ENCODE results near the gene ARSA.
"Not testable (repeated sequence)": the region's sequence is repeated elsewhere in the genome, so short reads cannot be mapped to it uniquely, and the experiment has no call there.

ARSA gene

DNA sequence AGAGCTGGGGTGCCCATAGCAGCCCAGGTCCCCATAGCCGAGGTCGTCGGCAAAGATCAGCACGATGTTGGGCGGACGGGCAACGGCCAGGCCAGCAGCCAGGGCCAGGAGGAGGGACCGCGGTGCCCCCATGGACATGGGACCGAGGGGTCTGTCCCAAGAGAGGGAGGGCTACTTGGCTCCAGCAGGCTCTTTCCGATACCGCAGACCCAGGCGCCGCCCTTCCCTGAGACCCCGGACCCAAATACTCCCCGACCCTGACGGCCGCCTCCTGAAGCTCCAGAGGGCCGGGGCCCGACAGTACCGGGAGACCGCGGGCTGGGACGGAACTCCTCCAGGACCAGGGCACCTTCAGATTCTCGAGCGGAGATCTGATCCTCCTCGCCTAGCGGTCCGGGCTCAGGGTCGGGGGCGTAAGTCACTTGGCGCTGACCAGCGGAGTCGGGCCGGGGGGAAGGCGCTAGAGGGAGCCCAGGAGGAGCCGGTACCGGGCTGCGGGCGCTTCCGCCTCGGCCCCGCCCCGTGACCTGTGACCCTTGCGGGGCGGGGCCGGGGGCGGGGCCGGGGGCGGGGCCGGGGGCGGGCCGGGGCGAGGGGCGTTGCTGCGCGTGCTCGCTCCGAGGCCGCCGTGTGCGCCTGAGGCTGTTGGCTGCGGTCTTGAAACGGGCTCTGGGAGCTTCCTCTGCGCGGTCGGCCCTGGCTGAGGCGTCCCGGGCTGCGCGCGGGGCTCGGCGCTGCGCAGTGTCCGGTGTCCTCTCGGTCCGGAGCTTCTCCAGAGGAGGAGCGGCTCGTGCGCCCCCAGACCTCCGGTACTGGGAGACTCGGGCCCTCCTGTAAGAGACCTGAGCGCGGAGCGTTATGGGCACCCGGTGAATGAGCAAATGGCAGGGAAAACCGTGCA lies at the start of gene ARSA:
ARSA (minus strand) TSS at position 511 of the 901 bp plus-strand sequence; CDS start at position 138, 373 bp downstream.
- peak; percentile 52 to 65 for DNase-seq (ENCODE audit: low read depth in 1 of 2, low spot score in 1 of 2)

DNA sequence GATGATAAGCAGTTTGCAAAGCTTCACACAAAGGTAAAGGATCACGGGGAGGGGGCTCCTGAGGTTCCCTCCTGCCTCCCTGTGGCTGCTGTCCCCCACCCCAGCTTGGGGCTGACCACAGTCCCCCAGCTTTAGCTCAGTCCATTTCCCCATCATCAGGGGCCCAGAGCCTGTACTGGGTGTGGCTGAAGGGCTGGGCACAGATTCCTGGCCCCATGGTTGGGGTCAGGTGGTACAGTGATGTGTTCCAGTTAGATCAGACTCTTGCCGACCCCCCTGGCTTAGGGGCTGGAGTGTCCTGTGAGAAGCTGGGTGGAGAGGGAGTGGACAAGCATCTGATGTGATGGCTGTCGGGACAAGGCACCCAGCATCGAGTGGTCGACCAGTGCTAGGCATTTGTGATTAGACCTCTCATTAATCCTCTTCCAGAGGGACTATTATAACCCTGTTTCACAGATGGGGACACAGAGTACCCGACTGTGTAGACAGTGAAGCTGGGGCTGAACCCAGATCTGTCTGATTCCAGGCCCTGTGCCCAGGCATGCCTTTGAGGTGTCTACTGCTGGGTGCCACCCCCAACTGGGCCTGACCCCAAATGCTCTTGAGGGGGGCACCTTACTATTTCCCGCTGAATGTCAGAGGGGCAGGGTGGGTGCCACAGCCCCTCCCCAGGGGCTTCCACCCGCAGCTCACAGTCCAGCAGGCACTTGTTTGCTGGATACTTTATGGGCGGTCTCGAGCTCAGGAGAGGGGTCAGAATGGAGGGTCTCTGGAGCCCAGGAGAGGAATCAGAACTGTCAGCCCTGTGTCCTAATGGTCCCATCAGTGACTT lies 48.9 kb upstream of the ARSA start:
- no peak for DNase-seq (ENCODE audit: low read depth in 1 of 2, low spot score in 1 of 2)

DNA sequence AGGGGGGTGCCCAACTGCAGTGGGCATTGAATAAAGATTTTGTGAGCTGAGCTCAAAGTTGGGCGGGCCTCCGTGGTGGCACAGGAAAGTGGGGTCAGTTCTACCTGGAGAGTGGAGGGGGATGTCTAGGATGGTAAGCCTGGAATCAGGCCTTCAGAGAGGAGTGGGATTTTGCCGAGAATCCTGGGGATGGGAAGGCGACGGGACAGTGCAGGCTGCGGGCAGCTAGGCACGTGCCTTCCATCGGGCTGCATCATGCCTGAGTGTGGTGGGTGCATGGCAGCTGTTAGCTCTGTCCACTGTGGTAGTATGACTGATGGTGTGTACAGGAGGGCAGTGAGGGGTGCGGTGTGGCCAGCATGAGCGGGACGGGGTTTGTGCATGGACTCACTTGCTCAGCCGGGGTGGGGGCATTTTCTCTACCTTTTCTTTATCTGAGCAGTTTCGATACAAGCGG lies 48.3 kb upstream of the ARSA start:
- no peak for DNase-seq (ENCODE audit: low read depth in 1 of 2, low spot score in 1 of 2)

DNA sequence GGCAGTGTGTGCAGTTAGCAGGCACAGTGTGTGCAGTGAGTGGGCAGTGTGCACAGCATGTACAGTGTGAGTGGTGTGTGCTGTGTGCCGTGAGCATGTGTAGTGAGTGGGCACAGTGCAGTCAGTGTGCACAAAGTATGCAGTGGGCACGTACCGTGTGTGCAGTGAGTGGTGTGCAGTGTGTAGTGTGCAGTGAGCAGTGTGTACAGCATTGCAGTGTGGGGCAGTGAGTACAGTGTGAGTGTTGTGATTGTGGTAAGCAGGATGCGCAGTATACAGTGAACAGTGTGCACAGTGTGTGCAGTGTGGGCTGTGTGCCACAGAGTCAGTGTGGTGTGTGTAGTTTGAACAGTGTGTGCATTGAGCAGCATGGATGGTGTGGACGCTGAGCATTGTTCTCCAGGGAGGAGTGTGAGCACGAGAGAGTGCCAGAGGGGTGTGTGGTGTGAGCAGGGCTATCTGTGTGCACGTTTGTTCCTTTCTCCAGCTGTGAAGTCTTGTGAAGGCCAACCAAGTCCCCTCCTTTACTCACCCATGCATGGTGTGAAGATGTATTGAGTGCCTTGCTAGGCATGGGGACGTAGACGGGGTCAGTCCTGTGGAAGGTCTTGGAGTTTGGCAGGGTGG lies 47.7 kb upstream of the ARSA start:
- DNase-seq (ENCODE audit: low read depth in 1 of 2, low spot score in 1 of 2): no peak

DNA sequence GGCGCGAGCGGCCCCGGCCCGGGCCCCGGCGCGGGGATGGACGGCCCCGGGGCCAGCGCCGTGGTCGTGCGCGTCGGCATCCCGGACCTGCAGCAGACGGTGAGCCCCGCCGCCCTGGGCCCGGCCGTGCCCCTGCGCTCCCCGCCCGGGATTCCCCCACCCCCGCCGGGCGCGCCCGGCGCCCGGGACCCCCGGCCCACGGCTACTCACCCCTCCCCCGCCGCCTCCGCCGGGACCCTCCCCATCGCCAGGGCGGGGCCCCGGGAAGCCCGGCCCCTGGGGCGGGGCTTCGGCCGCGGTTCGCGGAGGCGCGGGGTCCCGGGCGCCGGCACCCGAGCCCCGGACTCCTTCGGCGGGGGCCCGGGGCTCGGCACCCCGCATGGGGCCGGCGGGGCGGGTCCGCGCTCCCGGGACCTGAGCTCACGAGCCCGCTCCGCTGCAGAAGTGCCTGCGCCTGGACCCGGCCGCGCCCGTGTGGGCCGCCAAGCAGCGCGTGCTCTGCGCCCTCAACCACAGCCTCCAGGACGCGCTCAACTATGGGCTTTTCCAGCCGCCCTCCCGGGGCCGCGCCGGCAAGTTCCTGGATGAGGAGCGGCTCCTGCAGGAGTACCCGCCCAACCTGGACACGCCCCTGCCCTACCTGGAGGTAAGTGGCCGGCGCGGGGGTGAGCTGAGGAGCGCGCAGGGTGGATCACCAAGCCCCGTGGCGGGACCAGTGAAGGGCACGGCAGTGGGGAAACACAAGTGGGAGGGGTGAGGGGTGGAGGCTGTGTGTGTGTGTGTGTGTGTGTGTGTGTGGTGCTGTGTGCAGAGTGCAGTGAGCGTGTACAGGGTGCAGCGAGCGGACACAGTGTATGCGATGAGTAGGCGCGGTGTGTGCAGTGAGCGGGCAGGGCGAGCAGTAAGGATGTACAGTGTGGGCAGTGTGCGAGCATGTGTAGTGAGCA lies 46.9 kb upstream of the ARSA start:
- no peak for DNase-seq (ENCODE audit: low read depth in 1 of 2, low spot score in 1 of 2)

DNA sequence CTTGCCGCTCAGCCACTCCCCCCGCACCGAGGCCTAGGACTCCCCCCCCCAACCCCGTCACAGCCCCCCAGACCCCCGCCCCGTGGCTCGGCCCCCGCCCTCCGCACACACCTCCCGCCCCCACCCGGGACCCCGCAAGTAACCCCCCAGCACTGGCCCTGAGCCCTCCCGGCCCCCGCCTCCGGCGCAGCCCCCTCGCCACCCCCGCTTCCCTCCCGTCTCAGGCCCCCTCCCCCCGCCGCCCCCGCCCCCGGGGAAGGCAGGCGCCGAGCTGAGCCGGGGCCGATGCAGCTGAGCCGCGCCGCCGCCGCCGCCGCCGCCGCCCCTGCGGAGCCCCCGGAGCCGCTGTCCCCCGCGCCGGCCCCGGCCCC lies 46.2 kb upstream of the ARSA start:
- DNase-seq (ENCODE audit: low read depth in 1 of 2, low spot score in 1 of 2): no peak

DNA sequence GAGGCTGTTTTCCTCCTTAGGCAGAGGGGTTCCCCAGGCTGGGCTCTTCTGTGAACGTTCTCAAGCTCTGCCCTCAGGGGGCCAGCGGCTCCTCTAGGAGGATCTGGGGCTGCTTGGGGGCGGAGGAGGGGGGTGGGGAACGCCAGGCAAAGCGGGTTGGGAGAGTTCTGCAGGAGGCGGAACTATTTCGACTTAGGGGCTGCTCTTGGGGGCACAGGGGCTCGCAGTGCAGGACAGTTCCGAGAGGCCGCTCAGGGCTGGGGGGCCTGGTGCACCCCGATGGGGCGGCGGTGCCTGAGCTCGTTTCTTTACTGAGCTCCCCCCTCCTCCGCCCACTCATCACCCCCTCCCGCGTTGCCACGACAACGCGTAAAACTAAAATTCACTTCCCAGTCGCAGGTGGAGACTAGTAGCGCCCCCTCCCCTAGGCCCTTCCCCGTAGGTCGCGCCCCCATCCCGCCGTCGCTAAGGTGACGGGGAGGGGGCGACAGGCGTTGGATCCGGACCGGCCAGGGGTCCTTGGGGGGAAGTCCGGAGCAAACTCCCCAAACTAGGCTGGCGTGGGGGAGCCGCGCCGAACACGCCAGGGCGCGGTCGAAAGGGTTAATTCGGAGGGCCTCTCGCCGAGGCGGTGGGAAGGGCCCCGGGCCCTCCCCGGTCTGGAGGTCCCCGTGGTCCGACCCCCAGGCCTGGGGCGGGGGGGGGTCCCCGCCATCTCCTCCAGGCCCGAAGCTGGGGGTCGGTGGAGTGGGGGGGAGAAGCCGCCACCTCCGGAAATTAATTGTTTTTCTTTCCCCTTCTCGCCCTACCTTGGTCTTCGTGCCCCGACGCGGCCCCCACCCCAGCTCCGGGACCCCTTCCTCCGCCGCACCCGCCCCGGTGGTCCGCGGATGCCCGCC lies 45.5 kb upstream of the ARSA start:
- DNase-seq (ENCODE audit: low read depth in 1 of 2, low spot score in 1 of 2): no peak

DNA sequence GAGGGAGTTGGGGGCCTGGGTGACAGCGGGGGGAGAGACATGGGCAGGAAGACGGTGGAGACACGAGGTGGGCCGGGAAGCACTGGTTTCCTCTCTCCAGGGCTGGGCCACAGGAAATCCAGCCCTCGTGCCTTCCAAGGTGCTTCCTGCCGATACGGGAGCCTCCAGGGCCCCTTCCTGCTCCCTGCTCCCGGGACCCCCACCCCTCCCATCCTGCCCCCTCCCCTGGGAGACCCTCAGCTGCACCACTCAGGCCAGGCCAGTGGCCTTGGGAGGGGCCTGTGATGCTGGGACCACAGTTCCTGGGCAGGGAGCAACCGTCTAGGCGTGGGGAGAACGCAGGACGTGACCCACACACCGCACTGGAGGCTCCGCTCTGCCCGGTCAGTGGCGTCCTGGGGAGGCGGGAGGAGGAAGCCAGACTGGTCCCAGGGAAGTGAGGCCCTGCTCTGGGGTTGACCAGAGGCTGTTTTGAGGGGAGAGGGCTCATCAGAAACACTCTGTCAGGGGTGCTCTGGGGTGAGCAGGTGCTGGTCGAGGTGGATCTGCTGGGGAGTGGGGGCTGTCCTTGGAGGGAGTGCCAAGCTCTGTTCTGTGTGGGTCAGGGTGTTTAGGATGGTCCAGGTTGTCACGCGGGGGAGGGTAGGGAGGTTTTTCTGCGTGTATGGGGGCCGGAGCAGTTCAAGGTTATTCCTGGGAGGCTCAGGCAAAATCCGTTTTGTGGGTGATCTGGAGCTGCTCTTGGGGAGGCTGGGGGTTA lies 44.7 kb upstream of the ARSA start, which contains the start of gene SHANK3:
SHANK3 (plus strand) TSS at position 353 of the 760 bp plus-strand sequence.
- DNase-seq (ENCODE audit: low read depth in 1 of 2, low spot score in 1 of 2): no peak

DNA sequence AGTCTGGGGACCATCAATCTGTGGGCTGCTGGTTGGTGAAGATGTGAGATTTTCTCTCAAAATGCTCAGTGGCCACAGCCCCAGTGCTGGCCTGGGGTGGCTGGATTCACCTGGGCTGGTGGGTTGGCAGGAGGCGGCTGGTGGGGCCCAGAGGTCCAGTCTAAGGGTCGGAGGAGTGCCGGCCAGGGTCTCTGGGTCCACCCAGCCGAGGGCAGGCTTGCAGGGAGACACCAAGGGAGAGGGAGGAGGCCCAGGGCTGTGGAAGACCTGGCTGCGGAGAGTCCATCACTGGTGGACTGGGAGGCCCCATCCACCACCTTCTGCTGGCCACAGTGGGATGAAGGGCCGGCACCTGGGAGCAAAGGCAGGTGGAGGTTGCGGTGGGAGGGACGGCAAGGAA lies 44.1 kb upstream of the ARSA start:
- DNase-seq (ENCODE audit: low read depth in 1 of 2, low spot score in 1 of 2): no peak

DNA sequence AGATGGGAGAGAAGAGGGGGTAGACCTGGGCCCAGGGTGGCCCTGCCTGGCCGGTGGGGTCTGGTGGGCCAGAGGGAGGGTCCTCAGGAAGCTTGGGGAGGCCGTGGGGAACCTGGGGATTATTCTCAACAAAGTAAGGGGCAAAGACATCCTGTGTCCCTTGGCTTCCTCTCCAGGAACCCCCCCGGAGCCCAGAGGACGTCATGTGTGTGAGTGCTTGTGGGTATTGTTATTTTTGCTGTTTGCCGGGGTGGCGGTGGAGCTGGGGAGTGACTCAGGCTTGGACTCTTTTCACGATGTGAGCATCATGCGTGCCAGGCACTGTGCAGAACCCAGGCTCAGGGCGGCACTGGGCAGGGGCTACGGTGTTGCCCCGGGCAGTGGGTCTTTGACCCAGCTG lies 43.7 kb upstream of the ARSA start:
- no peak for DNase-seq (ENCODE audit: low read depth in 1 of 2, low spot score in 1 of 2)

DNA sequence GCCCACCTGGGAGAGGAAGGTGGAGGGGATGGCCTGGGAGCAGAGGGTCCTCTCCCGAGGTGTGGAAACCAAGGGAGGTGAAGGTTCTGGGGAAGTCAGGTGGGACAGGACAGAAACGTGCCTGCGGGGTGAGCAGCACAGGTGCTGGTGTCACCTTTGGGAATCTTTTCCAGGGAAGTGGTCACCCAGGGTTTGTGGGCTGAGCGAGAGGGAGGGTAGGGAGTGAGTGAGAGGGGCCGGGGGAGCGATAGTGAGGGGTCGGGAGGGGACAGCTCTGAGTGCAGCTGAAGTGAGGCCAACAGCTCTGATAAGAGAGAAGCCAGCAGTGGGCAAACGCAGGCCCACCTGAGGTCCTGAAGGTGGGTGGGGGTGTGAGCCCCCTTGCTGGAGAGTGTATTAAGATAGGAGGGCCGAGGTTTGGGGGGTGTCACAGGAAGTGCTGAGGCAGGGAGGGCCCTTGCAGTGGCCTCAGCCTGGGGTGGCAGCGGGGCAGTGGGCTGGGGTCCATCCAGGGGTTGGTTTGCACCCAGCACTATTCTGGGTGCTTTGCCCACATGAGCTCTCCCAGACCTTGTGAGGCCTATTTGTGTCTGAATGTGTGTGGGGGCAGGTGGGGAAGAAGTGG lies 43.1 kb upstream of the ARSA start:
- no peak for DNase-seq (ENCODE audit: low read depth in 1 of 2, low spot score in 1 of 2)

DNA sequence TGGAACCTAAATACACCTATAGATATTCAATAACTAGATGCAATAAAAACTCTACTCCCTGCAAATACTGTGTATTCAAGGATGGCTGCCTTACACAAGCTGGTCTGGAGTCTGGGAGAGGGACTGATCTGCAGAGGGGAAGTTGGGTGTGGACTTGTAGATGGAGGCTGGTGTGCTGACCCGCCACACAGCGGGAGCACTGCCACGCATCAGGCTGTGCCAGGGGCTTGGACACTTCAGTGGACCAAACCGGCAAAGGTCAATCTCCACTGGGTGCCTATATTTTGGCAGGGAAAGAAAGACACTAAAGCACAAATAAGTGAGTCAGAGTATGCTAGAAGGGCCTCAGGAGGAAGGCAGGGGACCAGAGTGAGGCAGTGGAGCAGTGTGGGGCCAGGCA lies 42.6 kb upstream of the ARSA start:
- no peak for DNase-seq (ENCODE audit: low read depth in 1 of 2, low spot score in 1 of 2)

DNA sequence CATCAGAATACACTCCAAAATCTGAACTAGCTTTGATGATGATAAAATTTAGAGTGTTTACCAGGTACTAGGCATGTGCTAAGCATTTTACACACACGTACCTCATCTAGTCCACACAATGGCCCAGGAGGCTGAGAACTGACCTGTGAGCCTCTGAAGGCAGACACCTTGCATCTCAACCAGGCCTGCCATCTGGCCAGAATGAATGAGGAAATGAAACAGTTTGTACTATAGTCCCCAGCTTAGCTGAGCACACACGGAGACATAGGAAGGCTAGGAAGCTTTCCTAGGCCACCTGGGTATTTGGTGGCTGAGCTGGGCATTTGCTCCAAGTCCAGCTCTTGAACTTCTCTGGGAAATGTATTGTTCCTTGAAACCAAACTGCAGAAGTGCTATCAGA lies 37.8 kb upstream of the ARSA start:
- DNase-seq (ENCODE audit: low read depth in 1 of 2, low spot score in 1 of 2): no peak

DNA sequence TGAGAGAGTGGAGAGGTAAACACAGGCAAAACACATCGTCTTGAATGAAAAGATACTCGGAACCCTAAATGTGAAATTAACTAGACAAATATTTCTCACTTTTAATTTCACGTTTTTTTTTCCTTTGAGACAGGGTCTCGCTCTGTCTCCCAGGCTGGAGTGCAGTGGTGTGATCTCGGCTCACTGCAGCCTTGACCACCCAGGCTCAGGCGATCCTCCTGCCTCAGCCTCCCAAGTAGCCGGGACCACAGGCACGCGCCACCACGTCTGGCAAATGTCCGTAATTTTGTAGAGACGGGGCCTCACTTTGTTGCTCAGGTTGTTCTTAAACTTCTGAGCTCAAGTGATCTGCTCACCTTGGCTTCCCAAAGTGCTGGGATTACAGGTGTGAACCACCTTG lies 37.3 kb upstream of the ARSA start:
- no peak for DNase-seq (ENCODE audit: low read depth in 1 of 2, low spot score in 1 of 2)

DNA sequence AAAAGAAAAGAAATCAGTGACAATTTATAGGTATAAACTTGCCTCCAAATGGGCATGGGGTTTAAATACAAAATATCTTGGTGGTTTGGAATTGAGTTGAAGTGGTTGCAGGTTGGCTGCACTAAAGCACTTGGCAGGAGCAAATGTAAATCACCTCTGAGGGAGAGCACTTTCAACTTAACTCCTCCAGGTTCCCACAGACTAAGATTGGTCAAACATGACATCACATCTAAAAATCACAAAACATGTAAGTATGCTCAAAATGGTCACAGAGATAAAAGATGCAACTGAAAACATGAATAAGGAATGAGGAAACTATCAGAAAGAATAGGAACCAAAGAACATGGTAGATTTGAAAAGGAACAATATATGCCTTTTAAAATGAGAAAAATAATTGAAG lies 32.4 kb upstream of the ARSA start:
- no peak for DNase-seq (ENCODE audit: low read depth in 1 of 2, low spot score in 1 of 2)

DNA sequence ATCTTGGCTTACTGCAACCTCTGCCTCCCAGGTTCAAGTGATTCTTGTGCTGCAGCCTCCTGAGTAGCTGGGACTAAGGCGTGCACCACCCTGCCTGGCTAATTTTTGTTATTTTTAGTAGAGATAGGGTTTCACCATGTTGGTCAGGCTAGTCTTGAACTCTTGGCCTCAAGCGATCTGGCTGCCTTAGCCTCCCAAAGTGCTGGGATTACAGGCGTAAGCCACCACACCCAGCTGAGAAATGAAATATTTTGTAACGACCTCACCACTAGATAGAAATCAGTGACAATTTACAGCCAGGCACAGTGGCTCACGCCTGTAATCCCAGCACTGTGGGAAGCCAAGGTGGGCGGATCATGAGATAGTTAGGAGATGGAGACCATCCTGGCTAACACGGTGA lies 31.8 kb upstream of the ARSA start:
- not testable (repeated sequence) for DNase-seq (ENCODE audit: low read depth in 1 of 2, low spot score in 1 of 2)

DNA sequence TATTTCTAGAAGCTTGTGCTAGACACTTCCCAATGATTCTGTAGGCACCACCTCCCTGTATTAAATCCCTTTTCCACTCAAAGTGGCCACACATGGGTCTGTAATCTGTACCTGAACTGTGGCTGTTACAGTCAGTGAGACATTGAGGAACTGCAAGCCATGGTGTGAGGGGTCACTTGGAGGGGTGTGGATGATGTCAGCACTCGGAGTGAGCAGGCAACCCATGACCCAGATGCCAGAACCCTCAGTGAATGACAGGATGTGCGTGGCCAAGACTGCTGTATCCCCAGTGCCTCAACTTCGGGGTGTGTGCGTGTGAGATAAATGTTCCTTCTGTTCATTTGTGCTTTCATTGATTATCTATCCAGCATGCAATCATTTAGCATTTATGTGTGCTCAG lies 30.0 kb upstream of the ARSA start:
- no peak for DNase-seq (ENCODE audit: low read depth in 1 of 2, low spot score in 1 of 2)
